ENCODE data around the gene MRPS7.
A peak's percentile ranks its signal among the peaks of the same experiment; 100 is the strongest.

The MRPS7 gene

DNA sequence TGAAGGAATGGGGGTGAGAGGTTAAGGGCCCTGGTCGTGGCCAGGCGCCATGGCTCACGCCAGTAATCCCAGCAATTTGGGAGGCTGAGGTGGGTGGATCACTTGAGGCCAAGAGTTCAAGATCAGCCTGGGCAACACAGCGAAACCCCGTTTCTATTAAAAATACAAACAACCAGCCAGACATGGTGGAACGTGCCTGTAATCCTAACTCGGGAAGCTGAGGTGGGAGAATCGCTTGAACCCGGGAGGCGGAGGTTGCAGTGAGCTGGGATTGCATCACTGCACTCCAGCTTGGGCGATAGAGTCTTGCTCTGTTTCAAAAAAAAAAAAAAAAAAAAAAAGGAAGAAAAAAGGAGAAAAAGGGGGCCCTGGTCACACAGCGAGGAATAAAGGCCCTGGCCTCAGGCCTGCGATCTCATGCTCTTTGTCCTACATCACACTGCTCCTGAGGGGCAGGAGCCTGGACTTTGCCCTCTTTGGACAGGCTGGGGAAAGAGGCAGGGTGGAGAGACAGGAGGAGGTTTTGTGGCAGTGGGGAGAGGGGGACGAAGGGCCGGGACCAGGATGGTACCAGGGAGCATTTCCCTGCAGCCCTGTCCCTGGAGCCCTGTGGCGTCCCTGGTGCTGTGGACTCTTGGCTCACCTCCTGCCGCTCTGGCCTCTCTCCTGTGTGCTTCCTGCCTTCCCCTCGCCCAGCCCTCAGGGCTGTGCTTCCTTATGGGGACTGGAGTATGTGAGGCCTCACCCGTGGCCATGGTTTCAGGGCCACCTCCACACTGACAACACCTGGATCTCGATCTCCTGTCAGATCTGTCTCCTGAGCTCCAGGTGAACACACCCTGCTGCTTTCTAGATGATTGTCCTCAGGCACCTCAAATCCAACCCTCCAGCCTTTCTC is 47.3 kb downstream of the MRPS7 start:
- TF ChIP-seq CTCF (IDR thresholded peaks at IDR 0.05; ENCODE audit: unreplicated experiment in 3 of 3): no peak
- Mint-ChIP-seq H3K4me1 (no peaks in the 10 kb centered on the region), H3K27me3 (ENCODE audit: low read depth) (peaks cover 3% of the 10 kb centered on the region)

DNA sequence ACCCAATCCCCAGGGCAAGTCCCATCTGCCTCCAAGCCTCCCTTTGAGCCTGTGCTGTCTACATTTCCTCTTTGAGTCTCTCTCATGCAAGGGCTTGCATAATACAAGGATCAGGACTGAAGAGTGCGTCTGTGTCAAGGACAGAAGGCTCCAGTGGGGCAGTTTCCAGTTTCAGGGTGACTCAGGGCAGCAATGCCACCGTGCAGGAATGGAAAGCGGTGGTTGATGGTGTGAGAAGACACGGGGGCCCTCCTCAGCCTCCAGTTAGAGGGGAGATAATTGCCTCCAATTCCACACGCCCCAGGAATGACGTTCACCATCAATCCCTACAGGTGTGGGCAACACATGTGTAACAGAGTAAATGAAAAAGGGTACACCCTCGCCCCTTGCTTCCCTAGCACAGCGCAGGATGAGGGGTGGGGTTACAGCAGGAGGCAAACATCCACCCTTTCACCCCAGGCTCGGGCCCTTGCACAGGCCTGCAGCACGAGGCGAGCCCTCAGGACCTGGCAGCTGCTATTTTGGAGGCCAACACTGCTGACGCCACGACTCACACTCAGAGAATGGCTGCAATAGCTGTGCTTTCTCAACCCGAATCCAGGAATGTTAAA is 52.4 kb downstream of the MRPS7 start:
- no peak for TF ChIP-seq CTCF (IDR thresholded peaks at IDR 0.05; ENCODE audit: unreplicated experiment in 3 of 3)
- Mint-ChIP-seq H3K4me1 (no peaks in the 10 kb centered on the region), H3K27me3 (ENCODE audit: low read depth) (no peaks in the 10 kb centered on the region)

More for the DNA sequence above, 47.3 kb downstream of the MRPS7 start:
- Mint-ChIP-seq H3K4me3 (no peak overlapping the region), H3K27ac (peak overlapping the region in 2 of 3 experiments; percentile 90 to 92), H3K9me3 (no peaks in the 10 kb centered on the region), H3K36me3 (ENCODE audit: low read depth) (no peaks in the 10 kb centered on the region)

GRCh38 chr17:75315541-75316243 is 54.0 kb downstream of the MRPS7 start:
- Mint-ChIP-seq H3K4me1 (peaks cover 10% of the 10 kb centered on the region), H3K9me3 (no peaks in the 10 kb centered on the region), H3K4me3 (no peak overlapping the region), H3K27me3 (ENCODE audit: low read depth) (no peaks in the 10 kb centered on the region), H3K27ac (no peak overlapping the region), H3K36me3 (ENCODE audit: low read depth) (peaks cover 21% of the 10 kb centered on the region)
- TF ChIP-seq CTCF (IDR thresholded peaks at IDR 0.05; ENCODE audit: unreplicated experiment in 3 of 3): no peak

More for the DNA sequence above, 52.4 kb downstream of the MRPS7 start:
- Mint-ChIP-seq H3K27ac (no peak overlapping the region), H3K4me3 (no peak overlapping the region), H3K36me3 (ENCODE audit: low read depth) (peaks cover 9% of the 10 kb centered on the region), H3K9me3 (no peaks in the 10 kb centered on the region)

Data from nephron (organoid).